T-helper 22 cell (primary cell): ENCODE results near the gene L1CAM.

Source experiments
- DNase-seq: peaks from one replicate; pipeline ENCODE4 v3.0.0-alpha.2; 2020; ENCODE audit warnings: low read depth

L1CAM gene

DNA sequence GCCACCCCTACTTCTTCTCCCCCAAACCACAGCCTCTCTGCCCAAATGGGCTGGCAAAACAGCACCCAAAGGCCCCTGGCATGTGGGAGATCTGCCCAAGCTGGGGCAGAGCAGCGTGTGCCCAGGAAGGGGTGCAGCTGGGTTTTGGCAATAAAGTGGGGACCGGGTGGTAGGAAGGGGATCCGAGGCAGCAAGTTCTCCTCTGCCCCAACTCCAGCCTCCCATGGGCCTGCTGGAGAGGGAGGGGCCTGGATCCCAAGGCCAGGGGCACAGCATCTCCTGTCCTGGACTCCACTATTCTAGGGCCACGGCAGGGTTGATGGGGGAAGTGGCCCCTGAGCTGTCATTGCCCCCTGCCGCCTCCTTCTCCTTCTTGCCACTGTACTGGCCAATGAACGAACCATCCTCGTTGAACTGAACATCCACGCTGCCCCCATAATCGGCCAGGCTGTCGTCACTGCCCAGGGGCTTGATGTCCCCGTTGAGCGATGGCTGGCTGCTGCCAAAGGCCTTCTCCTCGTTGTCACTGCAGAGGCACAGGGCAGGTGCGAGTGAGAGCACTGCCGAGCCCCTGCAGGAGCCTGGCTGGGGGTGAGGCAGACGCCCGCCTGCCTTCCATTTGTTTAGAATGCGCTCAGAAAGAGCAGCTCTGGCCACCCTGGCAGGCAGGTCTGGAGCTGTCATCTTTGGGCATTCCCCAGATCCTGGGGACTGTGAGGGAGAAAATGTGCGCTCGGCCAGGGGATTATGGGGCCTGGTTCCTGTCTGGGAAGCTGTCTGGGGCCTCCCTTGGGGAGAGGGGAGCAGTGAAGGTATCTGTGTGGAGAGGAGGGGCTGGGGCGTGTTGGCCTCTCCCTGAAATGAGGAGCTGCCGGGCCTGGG lies 23.4 kb downstream of the L1CAM start:
- DNase-seq = no peak

DNA sequence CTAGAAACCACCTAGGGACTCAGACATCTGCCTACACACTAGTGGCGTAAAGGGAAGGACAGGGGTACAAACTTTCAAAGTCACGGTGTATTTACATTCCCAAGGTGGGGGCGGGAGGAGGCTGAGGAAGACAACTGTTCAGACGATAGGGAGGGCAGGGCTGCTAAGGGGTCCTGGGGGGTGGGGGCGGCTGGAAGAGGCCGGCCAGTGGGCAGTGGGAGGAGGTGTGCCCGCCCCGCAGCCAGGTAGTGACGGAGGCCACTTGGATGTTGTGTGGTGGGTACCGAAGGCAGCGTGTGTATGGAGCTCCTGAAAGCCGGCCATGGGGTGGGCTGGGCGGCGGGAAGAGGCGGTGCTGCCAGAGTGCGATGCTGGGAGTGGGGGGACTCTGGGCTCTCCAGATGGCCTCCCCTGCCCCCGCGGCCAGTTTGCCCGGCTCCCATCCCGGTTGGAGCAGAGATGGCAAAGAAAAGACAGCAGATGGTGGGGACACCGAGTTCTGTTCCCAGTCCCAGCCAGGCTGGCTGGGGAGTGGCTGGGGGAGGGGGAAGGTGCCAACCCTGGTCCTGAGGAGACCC lies 24.2 kb downstream of the L1CAM start:
- DNase-seq = no peak

DNA sequence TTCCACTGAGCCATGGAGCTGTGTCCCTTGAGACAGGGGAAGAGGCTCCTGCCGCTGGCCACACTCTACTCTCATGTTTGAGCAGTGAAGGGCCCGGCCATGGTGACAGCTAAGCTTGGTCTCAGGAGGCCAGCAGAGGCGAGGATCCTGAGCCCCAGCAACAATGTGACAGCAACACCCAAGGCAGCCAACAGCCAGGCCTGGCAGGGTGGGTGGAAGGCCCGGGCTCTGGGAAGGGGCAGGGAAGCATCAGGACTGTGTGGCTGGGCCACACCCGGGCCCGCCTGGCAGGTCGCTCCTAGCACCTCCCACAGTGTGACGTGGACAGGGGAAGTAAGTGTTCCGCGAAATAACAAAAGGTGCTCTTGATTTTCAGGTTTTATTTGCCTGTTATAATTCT lies 24.8 kb downstream of the L1CAM start:
- no peak for DNase-seq

GRCh38 chrX:153857348-153857903 lies 28.5 kb downstream of the L1CAM start:
- DNase-seq = no peak

DNA sequence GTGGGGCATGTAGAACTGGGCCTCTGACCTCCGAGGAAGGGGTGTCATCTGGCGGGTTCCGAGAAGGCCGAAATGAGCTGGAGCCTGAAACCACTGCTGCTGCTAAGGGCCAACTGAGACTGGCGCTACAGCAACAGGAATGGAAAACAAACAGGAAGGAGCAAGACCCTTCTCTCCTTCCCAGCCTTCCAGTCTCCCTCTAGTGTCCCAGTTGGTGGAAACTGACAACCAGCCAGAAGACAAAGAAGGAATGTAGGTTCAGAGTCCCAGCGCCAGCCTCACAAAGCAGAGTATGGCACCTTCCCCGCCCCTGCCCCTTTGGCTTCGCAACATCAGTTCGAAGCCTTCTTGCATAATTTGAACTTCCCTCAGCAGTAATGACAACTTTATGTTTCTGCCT lies 31.3 kb downstream of the L1CAM start:
- DNase-seq = no peak

DNA sequence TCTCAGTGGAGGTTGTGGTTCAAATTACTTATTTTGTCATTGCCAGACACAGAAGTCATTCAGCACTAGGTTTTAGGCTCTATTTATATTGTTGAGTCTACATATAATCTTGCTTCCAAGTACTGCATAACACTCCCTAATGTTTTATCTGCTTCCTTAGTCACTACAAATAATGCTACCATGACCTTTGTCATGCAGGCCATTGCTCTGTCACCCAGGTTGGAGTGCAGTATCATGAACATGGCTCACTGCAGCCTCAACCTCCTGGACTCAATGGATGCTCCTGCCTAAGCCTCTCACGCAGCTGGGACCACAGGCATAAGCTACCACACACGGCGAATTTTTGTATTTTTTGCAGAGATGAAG lies 32.1 kb downstream of the L1CAM start:
- DNase-seq = no peak

- DNase-seq = no peak
These were observed 32.6 kb downstream of the L1CAM start for GRCh38 chrX:153853180-153853901.

GRCh38 chrX:153851981-153852380 lies 34.0 kb downstream of the L1CAM start:
- no peak for DNase-seq

DNA sequence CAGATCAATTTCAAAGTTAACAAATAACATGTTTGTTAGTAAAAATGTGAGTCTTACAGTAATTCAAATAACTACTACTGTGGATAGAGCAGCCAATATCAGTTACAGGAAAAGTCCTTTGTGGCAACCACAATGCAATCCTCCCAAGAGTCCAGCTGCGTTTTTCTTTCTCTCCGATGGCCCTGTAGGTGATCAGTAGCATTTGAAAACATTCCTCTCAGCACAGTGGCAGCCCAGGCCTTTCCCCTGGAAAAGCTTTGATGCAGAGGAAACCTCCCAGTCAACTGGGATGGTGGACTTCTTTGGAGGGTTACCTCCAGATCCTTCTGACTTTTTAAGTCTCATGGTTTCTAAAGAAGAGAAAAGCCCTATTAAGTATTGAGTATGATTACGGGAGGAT lies 37.6 kb downstream of the L1CAM start:
- DNase-seq = no peak

GRCh38 chrX:153845842-153846241 lies 40.1 kb downstream of the L1CAM start:
- DNase-seq = no peak

- DNase-seq = no peak
These were observed 40.8 kb downstream of the L1CAM start for GRCh38 chrX:153845195-153845594.

DNA sequence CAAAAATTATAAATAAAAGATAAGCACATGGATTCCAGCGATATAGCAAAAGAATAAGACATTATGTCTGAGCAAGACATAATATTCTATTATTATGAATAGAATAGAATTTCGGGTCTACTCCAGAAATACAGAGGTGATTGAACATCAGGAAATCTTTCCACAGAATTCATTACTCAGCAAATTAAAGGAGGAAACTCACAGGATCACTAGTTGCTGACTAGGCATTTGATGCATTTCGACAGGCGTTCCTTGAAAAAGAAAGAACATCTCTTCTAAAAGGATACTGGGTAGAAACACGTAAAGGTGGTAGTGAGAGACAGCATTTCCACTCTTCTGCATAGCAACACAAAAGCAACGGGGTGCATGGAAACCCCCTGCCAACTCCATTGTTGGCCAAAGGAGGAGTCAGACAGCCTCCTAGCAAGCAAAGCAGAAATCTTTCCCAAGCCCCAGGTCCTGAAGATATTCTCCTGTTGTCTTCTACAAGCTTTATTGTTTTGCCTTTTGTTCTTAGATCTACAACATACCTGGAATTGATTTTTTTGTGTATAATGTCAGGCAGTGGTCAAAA lies 41.4 kb downstream of the L1CAM start:
- DNase-seq = no peak

DNA sequence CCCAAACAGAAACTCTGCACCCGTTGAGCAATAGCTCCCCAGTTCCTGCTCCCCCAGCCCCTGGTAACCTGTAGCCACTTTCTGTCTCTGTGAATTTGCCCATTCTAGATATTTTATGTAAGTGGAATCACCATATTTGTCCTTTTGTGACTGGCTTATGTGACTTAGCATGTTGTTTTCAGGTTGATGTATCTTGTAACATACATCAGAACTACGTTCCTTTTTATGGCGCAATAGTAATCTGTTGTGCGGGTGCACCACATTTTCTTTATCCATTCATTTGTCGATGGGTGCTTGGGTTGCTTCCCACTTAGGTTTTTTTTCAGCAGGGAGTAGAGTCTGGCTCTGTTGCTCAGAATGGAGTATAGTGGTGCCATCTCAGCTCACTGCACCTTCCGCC lies 49.1 kb downstream of the L1CAM start:
- no peak for DNase-seq

DNA sequence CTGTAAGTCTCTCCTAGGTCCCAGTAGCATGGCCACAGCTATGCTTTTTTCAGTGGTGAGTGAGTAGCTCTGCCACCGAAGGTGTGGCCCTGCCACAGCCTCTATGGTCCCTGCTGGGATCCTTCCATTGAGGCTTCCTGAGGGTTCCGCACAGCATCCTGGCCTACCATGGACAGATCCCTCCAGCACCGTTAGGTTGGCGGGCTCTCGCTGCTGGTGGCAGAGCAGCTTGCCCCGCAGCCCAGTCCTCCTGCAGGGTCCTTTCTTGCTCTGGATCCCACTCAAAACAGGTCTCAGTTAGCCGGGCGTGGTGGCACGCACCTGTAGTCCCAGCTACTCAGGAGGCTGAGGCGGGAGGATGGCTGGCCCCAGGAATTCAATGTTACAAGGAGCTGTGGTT lies 53.2 kb downstream of the L1CAM start:
- no peak for DNase-seq

DNA sequence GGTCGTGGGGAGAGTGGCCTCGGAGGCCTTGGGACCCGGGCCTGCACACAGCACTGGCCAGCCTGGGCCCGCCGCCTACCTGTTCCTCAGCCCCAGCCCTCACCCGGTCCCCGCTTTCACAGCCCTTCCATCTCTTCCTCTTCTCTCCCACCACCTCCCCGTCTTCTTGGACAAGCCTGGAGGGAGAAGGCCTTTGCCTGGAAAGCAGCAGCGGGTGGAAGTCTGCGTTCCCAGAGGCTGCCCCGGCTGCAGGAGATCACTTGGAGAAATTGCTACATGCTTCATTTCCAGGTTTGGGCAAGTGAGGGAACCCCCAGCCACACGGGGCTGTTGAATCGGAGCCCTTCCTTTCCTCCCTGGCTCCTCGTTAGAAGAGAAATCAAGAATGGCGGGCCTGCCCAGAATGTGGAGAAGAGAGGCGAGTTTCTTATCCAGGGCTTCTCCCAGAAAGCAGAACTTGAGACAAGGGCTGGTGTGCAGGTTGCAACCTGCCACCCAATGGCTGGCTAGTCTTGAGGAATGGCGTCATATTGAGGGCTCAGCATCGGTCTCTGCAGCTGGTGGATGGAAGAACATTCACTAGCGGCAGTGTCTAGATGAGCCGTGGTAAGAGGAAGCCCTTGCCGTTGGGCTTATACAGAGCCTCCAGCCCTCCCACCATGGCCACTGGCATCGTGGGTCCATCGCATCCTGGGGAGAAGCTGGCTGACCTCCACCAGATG lies 54.4 kb downstream of the L1CAM start:
- DNase-seq = no peak

DNA sequence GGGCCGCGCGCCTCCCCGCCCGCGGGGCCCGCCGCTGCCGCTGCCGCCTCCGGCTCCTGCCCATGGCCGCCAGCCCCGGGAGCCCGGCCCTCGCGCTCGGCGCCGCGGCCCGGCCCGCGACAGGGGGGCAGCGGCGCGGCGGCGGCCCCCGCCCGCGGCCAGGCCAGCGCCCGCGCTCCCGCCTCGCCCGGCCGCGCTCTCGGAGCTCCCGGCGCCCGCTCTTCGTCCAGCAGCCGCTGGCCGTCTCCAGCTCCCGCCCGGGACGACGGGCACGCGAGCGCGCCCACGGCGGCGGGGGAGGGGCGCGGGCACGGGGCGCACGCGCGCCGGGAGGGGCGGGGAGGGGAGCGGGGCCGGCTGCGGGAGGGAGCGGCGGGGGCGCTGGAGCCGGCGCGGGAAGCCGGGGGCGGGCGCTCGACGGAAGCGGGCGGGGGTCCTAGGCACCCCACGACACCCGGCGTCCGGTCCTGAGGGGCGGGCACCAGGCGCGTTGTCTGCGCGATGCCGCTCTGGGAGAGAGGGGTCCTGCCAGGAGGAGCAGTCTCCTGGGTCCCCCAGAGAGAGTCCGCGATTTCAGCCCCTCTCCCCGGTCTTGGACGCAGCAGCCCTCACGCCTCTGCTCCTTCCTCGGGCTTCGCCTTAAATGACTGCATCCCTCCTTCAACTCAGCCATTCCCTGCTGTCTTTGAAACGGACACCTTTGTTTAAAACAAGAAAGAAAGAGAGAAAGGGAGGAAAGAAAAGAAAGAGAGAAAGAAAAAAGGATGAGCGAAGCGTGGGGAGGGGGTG lies 55.1 kb downstream of the L1CAM start:
- DNase-seq = no peak

DNA sequence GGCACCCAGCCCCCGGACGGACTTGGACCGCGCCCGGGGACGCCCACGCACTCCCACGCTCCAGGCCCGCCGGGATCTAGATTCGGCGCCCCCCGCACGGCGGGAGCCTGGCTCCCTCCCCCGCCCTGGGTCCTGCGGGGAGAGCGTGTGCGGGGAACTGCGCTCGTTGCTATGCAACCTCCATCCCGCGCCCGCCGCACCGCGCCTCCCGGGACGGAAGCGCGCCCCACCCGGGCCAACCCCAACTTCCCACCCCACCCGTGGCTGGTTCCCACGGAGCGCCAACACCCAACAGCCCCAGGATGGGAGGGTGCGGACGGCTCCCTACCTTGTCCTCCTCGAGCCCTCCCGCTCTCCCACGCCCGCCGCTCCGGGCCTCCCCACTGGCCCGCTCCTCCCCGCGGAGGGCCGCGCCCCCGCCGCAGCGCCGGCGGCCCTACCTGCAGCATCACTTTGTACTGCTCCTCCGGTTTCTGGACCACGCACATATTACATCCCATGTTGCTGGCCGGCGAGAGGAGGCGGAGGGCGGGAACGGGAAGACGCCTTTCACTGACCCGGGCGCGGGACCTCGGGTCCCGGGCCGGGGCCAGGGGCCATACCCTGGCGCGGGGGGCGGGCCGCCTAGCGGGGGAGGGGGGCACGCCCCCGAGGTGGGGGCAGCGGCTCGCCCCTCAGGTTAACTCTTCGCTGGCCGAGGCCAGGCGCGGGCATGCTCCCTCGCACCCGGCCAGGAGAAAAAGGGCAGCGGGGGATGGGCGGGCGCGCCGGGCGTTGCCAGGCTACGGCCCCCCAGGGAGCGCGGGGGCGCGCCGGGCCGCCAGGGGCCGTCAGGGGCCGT lies 56.0 kb downstream of the L1CAM start, which contains the start of gene PDZD4:
Gene PDZD4 (minus strand): TSS at position 746 of the 841 bp plus-strand sequence. CDS start 246 bp downstream, at position 500.
- peak; percentile 24 for DNase-seq

DNA sequence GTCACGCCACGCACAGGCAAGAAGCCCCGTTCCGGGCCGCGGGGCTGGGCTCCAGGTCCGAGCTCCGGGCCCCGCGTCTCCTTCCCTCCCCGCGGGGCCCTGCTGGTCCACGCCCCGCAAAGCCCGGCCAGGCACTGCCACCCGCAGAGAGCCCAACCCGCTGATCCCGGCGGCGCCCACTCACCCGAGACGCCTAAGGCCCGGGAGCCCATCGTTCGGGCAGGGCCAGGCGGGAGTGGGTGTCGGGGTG lies 56.5 kb downstream of the L1CAM start:
- DNase-seq = no peak

- no peak for DNase-seq
These were observed 57.0 kb downstream of the L1CAM start for GRCh38 chrX:153828723-153829548.
